Spleen (tissue), 11 donors: ENCODE data around the gene ZFYVE27. TPM values are rescaled to one million over a fixed set of nuclear protein-coding genes. Genes with fewer than 3 reads are reported as not detected.

Experiments
- DNase-seq: peaks from one replicate; pipeline ENCODE4 v3.0.0-alpha.2; 2020
- H3K27ac ChIP-seq, 8 donors: fragments of 200-600 bp; sonication (generic) in 7 of 8; 1 replicate in 4 of 8; 2 replicates in 4 of 8; pipeline versions ENCODE4 v1.5.0 to v1.8.0; 2016 to 2021; ENCODE audit warnings: inconsistent platforms in 4 of 8, mild to moderate bottlenecking in 4 of 8, moderate library complexity in 1 of 8
- H3K27me3 ChIP-seq, 7 donors: fragments of 200-600 bp; sonication (generic) in 6 of 7; replicated peaks in 1 of 7; 1 replicate in 4 of 7; 2 replicates in 3 of 7; pipeline versions ENCODE4 v1.5.0 to v1.8.0; 2016 to 2021; ENCODE audit warnings: inconsistent platforms in 3 of 7, mild to moderate bottlenecking in 1 of 7
- H3K36me3 ChIP-seq, 6 donors: fragments of 200-600 bp; sonication (generic) in 5 of 6; 1 replicate in 4 of 6; 2 replicates in 2 of 6; pipeline versions ENCODE4 v1.5.0 to v1.8.0; 2016 to 2021; ENCODE audit warnings: inconsistent platforms in 2 of 6
- H3K4me1 ChIP-seq, 6 donors: fragments of 200-600 bp; sonication (generic) in 5 of 6; 1 replicate in 3 of 6; 2 replicates in 3 of 6; pipeline versions ENCODE4 v1.5.0 to v1.8.0; 2016 to 2021; ENCODE audit warnings: inconsistent platforms in 3 of 6
- H3K4me3 ChIP-seq, 8 donors: fragments of 200-600 bp; sonication (generic) in 7 of 8; 1 replicate in 4 of 8; 2 replicates in 4 of 8; pipeline versions ENCODE4 v1.5.0 to v1.8.0; 2016 to 2021; ENCODE audit warnings: inconsistent platforms in 4 of 8, mild to moderate bottlenecking in 4 of 8, moderate library complexity in 2 of 8
- H3K9me3 ChIP-seq, 8 donors: fragments of 200-600 bp; sonication (generic) in 7 of 8; 1 replicate in 4 of 8; 2 replicates in 4 of 8; pipeline versions ENCODE4 v1.5.0 to v1.8.0; 2016 to 2021; ENCODE audit warnings: inconsistent platforms in 4 of 8
- POLR2A ChIP-seq, 3 donors: fragments of 450-650 bp; IDR thresholded peaks; one replicate each; pipeline ENCODE4 v1.5.1; 2017; ENCODE audit warnings: antibody characterized with exemption in 3 of 3, mild to moderate bottlenecking in 1 of 3
- POLR2AphosphoS5 ChIP-seq, 3 donors: sonication (generic); formaldehyde crosslinking; IDR thresholded peaks; one replicate each; pipeline ENCODE4 v1.5.1; 2017; ENCODE audit warnings: antibody characterized with exemption in 3 of 3
- whole genome bisulfite sequencing, 5 donors: extraction: QIAGEN DNeasy Blood & Tissue Kit in 3 of 5; methylation state at CpG; one replicate each; pipeline versions ENCODE4 v1.1.5 to v1.1.7; 2013 to 2018; 5-methylcytosine and 5-hydroxymethylcytosine counted together
- intact Hi-C: fragments of 100-400 bp; cut with DNase I; formaldehyde crosslinking; loops from one replicate; pipeline ENCODE4 v1.15.0; 2023; ENCODE audit warnings: low total_unique reads
- polyA plus RNA-seq, 3 donors: library from polyadenylated mRNA; stranded (reverse); fragments of 200-250 nt; gene quantifications; one replicate each; pipeline ENCODE4 v1.2.1, GENCODE V29; 2013
- total RNA-seq, 7 donors: library from RNA; depleted of rRNA in 3 of 7; stranded (reverse); fragments of >200 nt in 3 of 7; fragmentation: NEBNext Ultra II Directional in 4 of 7; extraction: Animal tissue kit (Norgen Biotek cat#: 25700) in 4 of 7; gene quantifications; one replicate each; pipeline versions ENCODE4 v1.1.0 to v1.2.1, GENCODE V29; 2016 to 2021
- TF ChIP-seq, protein P1 (sequence below), 11 experiments: fragments of 200-600 bp in 7 of 11; fragments of 450-650 bp in 4 of 11; sonication (generic) in 4 of 11; IDR thresholded peaks in 8 of 11; conservative IDR thresholded peaks in 3 of 11; 1 replicate in 7 of 11; 2 replicates in 4 of 11; pipeline versions ENCODE4 v1.4.0 to v1.8.0; 2016 to 2021; ENCODE audit warnings: antibody characterized with exemption in 11 of 11, inconsistent platforms in 4 of 11, mild to moderate bottlenecking in 1 of 11
- donor health status: healthy with polysubstance abuse.
- donor health status: DM: no; HTN: no; CAD: no; lungs with moderate emphysema.
- donor health status: DM: no; HTN: no; CAD: no.
- donor health status: Bipolar disorder and iron deficiency.
- donor health status: healthy.
- donor health status: DM: no; HTN: no; CAD: no.
- donor health status: DM: yes; HTN: yes; CAD: no.

Gene ZFYVE27
- total and polyA plus RNA-seq, 10 donors: 16.8 to 42.2 (median 31.7) TPM

DNA sequence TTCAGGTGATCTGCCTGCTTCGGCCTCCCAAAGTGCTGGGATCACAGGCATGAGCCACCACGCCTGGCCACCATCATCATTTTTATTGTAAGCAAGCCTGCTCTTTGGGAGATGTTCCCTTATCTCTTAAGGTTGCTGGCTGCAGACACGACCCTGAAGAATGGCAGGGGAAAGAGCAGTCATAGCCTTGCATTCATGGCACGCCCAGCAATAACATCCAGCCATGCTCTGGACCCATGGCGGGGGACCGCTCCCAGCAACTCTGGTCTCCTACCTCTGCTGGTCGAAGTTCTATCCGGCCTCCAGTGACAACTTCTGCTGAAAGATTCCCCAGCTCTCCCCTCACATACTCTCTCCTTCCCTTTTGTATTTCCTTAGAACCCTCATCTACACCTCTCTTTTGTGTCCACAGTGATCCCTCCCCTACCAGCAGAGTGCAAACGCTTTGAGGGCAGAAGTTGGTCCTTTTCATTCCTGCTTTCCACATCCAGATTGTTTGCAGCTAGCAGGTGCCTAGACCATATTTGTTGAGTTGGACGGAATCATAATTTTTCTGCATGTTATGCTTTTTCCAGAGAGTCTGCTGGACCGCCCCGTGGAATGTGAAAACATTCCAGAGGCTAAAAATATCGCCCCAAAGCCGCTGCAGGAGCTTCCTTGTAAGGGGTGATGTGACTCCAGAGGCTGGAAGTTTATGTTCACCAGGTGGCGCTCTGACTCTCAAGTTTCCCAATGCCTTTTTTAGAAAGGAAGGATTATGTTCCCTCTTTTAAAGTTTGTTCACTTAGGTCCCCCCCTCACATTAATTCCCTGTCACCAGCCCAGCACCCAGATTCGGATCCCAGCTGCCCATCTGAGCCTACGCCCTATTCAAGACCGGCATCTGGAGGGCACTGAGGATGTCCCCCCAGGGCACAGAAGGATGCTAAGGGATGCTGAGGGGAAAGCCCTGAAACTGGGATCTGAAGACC, 27.7 kb upstream of the ZFYVE27 start:
- H3K27ac ChIP-seq: peak overlapping the region in 1 of 8 donors; percentile 30
- peak; percentile 58 for DNase-seq
- WGBS, 5 donors: 41 to 47% (median 42%) methylated on average over 18 of the region's 18 CpGs
- H3K27me3 ChIP-seq: peaks cover 0 to 48% (median 3%) of the 10 kb centered on the region in 7 donors
- H3K4me1 ChIP-seq: peaks cover 4 to 38% (median 24%) of the 10 kb centered on the region in 6 donors
- H3K4me3 ChIP-seq: no peak overlapping the region
- no peaks in the 10 kb centered on the region for H3K36me3 ChIP-seq
- no peaks in the 10 kb centered on the region for H3K9me3 ChIP-seq
- TF ChIP-seq POLR2A (IDR thresholded peaks at IDR 0.05) (no peak), POLR2AphosphoS5 (IDR thresholded peaks at IDR 0.05) (no peak)
- TF ChIP-seq, protein P1, sequence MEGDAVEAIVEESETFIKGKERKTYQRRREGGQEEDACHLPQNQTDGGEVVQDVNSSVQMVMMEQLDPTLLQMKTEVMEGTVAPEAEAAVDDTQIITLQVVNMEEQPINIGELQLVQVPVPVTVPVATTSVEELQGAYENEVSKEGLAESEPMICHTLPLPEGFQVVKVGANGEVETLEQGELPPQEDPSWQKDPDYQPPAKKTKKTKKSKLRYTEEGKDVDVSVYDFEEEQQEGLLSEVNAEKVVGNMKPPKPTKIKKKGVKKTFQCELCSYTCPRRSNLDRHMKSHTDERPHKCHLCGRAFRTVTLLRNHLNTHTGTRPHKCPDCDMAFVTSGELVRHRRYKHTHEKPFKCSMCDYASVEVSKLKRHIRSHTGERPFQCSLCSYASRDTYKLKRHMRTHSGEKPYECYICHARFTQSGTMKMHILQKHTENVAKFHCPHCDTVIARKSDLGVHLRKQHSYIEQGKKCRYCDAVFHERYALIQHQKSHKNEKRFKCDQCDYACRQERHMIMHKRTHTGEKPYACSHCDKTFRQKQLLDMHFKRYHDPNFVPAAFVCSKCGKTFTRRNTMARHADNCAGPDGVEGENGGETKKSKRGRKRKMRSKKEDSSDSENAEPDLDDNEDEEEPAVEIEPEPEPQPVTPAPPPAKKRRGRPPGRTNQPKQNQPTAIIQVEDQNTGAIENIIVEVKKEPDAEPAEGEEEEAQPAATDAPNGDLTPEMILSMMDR (IDR thresholded peaks at IDR 0.05 in 8 of 11, conservative IDR thresholded peaks at IDR 0.05 in 3 of 11): peak in 10 of 11 experiments; percentile 18 to 72 (median 50)
- intact Hi-C loops: no loop called here

DNA sequence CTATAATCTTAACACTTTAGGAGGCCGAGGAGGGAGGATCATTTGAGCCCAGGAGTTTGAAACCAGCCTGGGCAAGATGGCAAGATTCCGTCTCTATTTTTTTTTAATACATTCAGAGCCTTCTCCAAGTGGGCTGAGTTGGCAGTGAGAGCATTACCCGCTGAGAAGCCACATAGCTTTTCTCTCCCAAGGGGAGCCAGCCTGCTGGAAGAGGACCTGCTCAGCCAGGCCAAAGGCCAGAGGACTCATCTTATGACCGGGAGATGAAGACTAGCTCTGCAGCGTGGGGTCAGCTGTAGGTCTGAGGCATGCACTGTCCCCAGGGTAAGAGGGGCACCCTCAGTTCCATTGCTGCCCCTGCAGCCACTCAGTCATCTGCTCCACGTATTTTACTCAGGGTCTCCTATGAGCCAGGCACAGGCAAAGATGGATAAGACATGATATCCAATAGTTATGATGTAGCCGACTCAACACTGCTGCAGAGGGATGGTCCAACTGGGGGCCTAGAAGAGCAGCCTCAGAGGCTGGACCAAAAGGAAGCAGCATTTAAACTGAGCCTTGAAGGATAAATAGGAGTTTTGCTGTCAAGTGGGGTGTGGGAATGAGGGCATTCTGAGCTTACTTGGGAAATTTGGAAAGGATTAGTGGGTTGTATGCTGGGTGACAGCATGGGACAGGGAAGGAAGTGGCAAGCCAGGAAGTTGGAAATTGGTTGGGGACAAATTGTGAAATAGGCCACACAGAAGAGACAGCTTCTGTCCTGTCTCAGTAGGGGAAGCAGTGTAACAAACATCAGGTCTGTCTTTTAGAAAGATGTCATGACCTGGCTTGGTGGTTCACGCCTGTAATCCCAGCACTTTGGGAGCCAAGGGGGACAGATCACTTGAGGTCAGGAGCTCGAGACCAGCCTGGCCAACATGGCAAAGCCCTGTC, 25.0 kb upstream of the ZFYVE27 start:
- Histone ChIP-seq H3K9me3 (no peaks in the 10 kb centered on the region), H3K36me3 (no peaks in the 10 kb centered on the region), H3K4me3 (no peak overlapping the region), H3K27me3 (peaks cover 0 to 55% (median 5%) of the 10 kb centered on the region in 7 donors), H3K4me1 (peaks cover 4 to 63% (median 38%) of the 10 kb centered on the region in 6 donors), H3K27ac (peak overlapping the region in 4 of 8 donors; percentile 19 to 90 (median 83))
- 74 to 90% (median 79%) methylated on average over 9 of the region's 9 CpGs for WGBS, 5 donors
- no peak for DNase-seq
- TF ChIP-seq POLR2AphosphoS5 (IDR thresholded peaks at IDR 0.05) (peak in 1 of 3 donors; percentile 11), POLR2A (IDR thresholded peaks at IDR 0.05) (no peak)
- TF ChIP-seq, protein P1 (IDR thresholded peaks at IDR 0.05 in 8 of 11, conservative IDR thresholded peaks at IDR 0.05 in 3 of 11): no peak
- intact Hi-C loops: no loop called here

DNA sequence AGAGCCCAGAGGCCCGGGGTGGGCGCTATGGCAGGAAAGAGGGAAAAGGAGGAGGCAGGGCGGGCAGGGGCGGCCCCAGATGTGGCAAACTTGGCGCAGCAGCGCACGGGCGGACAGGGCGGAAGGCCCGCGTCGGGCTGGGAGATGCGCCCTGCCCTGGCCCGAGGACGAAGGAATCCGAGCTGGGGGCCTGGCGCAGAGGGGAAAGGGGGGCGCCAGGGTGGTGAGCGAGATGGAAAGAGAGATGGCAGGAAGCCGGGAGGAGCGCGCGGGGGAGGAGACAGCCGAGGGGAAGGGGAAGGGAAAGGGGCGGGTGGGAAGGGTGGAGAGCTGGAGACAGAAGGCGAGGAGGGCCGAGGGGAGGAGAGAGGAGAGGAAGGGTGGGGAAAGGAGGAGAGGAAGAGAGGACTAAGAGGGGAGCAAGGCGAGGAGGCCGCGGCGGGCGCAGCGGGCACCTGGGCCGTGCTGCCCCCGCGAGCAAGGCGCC, 23.5 kb upstream of the ZFYVE27 start, which contains the start of gene MARVELD1:
TSS of gene MARVELD1 (plus strand) at position 392 of the 487 bp plus-strand sequence. CDS start 147 bp downstream, outside the sequence.
- Histone ChIP-seq H3K27ac (peak within 1 kb of the TSS; percentile 51 to 90 (median 86)), H3K4me3 (peak within 1 kb of the TSS; percentile 52 to 80 (median 60)), H3K27me3 (peaks cover 0 to 47% (median 5%) of the 10 kb centered on the region in 7 donors), H3K9me3 (no peaks in the 10 kb centered on the region), H3K36me3 (no peaks in the 10 kb centered on the region), H3K4me1 (peaks cover 4 to 75% (median 44%) of the 10 kb centered on the region in 6 donors)
- TF ChIP-seq POLR2AphosphoS5 (IDR thresholded peaks at IDR 0.05): peak in 2 of 3 donors; percentile 37 to 60
- TF ChIP-seq, protein P1 (IDR thresholded peaks at IDR 0.05 in 8 of 11, conservative IDR thresholded peaks at IDR 0.05 in 3 of 11): no peak
- TF ChIP-seq POLR2A (IDR thresholded peaks at IDR 0.05): no peak
- WGBS, 5 donors: 3 to 5% (median 5%) methylated on average over 29 to 37 of the region's 37 CpGs
- intact Hi-C loops: no loop called here
- DNase-seq: no peak
